GM19468 (cell line): ENCODE measurements around the gene RALA.
"Not testable (repeated sequence)": the region's sequence is repeated elsewhere in the genome, so short reads cannot be mapped to it uniquely, and the experiment has no call there.

Source experiments
- ATAC-seq: cut with Tn5 transposase; IDR thresholded peaks from one replicate; pipeline ENCODE4 v1.9.1; 2021; ENCODE audit warnings: mild to moderate bottlenecking, moderate library complexity, moderate number of reproducible peaks; ENCODE audit not compliant: unreplicated experiment; ENCODE audit errors: extremely low read depth

The RALA gene

GRCh38 chr7:39721345-39721744 lies 98.0 kb downstream of the RALA start:
- ATAC-seq, result no peak

- no peak for ATAC-seq
Observed at GRCh38 chr7:39721919-39722597, 98.7 kb downstream of the RALA start.

- ATAC-seq, result no peak
Observed at GRCh38 chr7:39727231-39728012, 104.0 kb downstream of the RALA start.

- peak; percentile 93 for ATAC-seq
Observed at GRCh38 chr7:39732837-39733804, 109.7 kb downstream of the RALA start.

- ATAC-seq, result no peak
Observed at GRCh38 chr7:39733881-39734632, 110.7 kb downstream of the RALA start.

DNA sequence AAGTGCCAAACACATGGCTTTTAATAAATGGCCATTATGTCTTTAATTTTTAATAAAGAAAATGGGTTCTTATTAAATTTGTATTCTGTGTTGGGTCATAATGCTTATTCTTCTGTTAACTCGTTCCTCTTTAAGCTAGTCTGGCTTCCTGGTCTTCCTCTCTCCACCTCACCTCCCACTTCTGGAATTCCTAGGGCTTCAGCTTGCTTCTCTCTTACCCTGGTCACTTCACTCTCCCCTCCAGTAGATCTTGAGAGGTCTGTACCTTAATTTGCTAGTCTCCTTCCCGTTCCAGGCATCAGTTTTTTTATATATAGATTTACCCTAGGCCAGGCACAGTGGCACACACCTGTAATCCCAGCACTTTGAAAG lies 111.2 kb downstream of the RALA start:
- ATAC-seq, result no peak

- ATAC-seq, result no peak
Observed at GRCh38 chr7:39735903-39736302, 112.5 kb downstream of the RALA start.

GRCh38 chr7:39741942-39742623 lies 118.7 kb downstream of the RALA start:
- ATAC-seq, result no peak

DNA sequence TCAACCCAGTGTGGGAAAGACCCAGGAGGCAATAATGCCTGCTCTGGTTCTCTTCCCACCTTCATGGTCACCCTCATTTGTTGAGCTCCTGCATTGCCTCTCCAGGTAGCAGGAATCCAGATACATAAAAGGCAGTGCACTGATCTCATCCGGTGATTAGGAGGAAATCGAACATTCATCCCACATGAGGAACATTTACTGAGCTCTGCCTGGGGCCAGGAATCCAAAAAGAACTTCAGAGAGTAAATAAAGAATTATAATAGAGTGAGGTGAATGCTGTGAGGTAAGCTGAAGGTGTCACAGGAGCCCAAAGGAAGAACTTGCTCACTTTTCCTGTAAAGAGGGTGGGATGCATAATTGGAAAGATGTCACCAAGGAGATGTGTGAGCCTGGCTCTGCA lies 121.2 kb downstream of the RALA start:
- ATAC-seq, result no peak

DNA sequence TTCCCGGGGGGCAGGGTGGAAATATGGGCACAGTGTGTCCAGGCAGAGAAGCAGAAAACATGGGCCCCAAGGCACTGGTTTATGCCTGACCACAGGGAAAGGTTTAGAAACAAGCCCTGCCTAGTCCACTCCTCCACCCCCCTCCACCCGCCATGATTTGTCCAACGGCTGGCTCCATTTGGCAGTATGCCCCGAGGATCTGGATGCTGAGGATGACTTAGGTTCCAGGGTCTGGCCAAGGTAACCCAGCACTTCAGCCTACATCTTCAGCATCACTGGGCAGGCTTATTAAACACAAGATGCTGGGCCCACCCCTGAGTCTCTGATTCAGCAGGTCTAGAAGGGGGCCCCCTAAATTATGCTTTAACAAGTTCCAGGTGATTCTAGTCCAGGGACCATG lies 121.9 kb downstream of the RALA start:
- ATAC-seq, result no peak

GRCh38 chr7:39746103-39746819 lies 122.9 kb downstream of the RALA start:
- no peak for ATAC-seq

- ATAC-seq, result no peak
Observed at GRCh38 chr7:39749177-39749576, 125.8 kb downstream of the RALA start.

- no peak for ATAC-seq
Observed at GRCh38 chr7:39749717-39750116, 126.3 kb downstream of the RALA start.

DNA sequence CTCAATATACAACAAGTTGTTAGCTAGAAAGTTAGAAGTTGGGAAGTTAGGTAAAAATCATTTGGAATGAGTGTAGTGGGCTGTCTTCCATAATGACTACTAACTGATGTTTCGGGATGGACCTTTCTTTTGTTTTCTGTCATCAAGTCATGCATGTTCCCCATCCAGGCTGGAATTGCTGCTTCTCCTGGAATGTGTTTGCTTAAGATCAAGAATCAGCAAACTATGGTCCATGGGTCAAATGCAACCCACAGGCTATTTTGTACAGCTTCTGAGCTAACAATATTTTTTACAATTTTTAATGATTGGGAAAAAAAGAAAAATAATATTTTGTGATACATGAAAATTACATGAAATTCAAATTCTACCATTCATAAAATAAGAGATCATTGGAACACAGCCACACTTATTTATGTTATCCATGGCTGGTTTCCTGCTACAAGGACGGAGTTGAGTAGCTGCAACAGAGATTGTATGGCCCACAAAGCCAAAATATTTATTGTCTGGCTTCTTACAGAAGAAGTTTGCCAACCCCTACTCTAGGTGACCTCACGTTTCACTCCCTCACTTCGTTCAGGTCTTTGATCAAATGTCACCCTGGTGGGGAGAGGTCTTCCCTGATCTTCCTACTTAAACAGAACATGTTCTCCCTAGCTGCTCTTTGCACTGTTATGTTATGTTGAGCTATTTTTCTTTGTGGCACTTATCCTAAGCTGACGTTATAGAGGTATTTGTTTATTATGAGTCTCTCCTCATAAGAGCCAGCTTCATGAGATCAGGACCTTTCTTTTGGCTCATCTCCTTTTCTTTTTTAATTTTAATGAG lies 127.1 kb downstream of the RALA start:
- ATAC-seq, result no peak

- not testable (repeated sequence) for ATAC-seq
Observed at GRCh38 chr7:39753237-39753636, 129.9 kb downstream of the RALA start.

DNA sequence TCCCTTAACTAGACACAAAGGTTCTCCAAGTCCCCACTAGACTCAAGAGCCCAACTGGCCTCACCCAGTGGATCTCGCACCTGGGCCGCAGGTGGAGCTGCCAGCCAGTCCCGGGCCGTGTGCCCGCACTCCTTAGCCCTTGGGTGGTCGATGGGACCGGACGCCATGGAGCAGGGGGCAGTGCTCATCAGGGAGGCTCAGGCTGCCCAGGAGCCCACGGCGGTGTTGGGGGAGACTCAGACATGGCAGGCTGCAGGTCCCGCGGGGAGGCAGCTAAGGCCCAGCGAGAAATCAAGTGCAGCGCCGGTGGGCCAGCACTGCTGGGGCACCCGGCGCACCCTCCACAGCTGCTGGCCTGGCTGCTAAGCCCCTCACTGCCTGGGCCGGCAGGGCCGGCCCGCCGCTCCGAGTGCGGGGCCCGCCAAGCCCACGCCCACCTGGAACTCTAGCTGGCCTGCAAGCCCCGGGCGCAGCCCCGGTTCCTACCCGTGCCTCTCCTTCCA lies 130.5 kb downstream of the RALA start:
- ATAC-seq, result no peak

DNA sequence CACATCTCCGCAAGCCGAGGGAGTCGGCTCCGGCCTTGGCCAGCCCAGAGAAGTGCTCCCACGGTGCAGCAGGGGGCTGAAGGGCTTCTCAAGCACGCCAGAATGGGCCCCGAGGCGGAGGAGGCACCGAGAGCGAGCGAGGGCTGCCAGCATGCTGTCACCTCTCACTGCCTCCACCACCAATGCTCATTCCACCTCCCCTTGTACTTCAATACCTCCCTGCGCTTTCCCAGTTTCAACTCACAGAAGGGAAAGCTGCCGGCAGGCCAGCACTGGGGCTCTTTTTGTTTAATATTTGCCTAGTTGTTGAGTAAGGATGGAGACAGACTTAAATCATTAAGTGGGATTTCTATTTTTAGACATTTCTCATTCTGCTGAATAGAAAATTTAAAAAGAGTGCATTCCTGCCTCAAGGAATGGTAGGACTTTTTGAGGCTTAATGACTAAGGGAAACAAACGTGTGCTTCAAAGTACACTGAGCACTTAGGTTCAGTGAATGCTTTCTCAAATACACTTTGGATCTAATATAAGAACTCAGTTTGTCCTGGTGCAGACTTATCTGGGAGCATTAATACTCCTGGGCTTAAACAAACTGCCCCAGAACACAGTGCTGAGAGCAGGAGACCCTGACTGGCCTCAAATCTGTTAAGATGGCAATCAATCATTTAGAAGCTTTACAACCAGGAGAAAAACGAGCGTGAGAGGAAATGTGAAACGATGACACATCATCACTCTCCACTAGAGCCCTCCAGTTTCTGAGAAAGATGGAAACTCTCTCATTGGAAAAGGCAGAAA lies 131.2 kb downstream of the RALA start:
- ATAC-seq, result no peak
